HEK293 (cell line): ENCODE measurements around the gene PLAC8L1.

ENCODE experiments used
- CTCF ChIA-PET: fragments of 350-600 bp; formaldehyde crosslinking; extraction: SDS; loops from one replicate; lab custom pipeline; 2021; ENCODE audit warnings: antibody characterized with exemption; lab: Yijun Ruan, JAX
- POLR2A ChIA-PET: fragments of 300-600 bp; formaldehyde crosslinking; extraction: SDS; loops from one replicate; lab custom pipeline; 2020; ENCODE audit warnings: antibody characterized with exemption, inconsistent platforms; lab: Yijun Ruan, JAX
- H3K27ac ChIP-seq: fragments of 200-500 bp; sonication (Bioruptor generic); 2 replicates; pipeline ENCODE4 v1.5.1; 2014; ENCODE audit warnings: low read depth, low read length, control low read depth, inconsistent platforms; ENCODE audit errors: extremely low read depth
- H3K36me3 ChIP-seq, 2 experiments: fragments of 200-500 bp in 1 of 2; sonication (Bioruptor generic) in 1 of 2; 1 replicate in 1 of 2; 2 replicates in 1 of 2; pipeline ENCODE4 v1.5.1; 2014 to 2017; ENCODE audit warnings: inconsistent platforms in 2 of 2, low read length in 2 of 2; ENCODE audit not compliant: control insufficient read depth in 2 of 2, insufficient read depth in 1 of 2
- H3K4me1 ChIP-seq: fragments of 200-500 bp; sonication (Bioruptor generic); 2 replicates; pipeline ENCODE4 v1.5.1; 2014; ENCODE audit warnings: mild to moderate bottlenecking, low read length, inconsistent platforms; ENCODE audit not compliant: control insufficient read depth, insufficient read depth
- H3K4me3 ChIP-seq: 2 replicates; pipeline ENCODE4 v1.5.1; 2011; ENCODE audit warnings: low read depth, mild to moderate bottlenecking, control low read depth, low read length, moderate library complexity
- H3K9me3 ChIP-seq: fragments of 200-500 bp; sonication (Bioruptor generic); 2 replicates; pipeline ENCODE4 v1.5.1; 2014; ENCODE audit warnings: low read depth, low read length, inconsistent platforms; ENCODE audit not compliant: control insufficient read depth, insufficient read depth
- BCL11A ChIP-seq: fragments of 450-650 bp; formaldehyde crosslinking; IDR thresholded peaks from 2 replicates; pipeline ENCODE4 v1.5.1; 2016; ENCODE audit warnings: low read depth, missing biosample characterization, missing genetic modification characterization
- GLI2 ChIP-seq: fragments of 450-650 bp; formaldehyde crosslinking; IDR thresholded peaks from 2 replicates; pipeline ENCODE4; 2017; ENCODE audit warnings: missing biosample characterization, missing genetic modification characterization, low read depth, borderline replicate concordance
- GLI4 ChIP-seq: fragments of 450-650 bp; formaldehyde crosslinking; IDR thresholded peaks from 2 replicates; pipeline ENCODE4 v1.5.1; 2016; ENCODE audit warnings: missing biosample characterization, missing genetic modification characterization
- IKZF3 ChIP-seq: fragments of 450-650 bp; IDR thresholded peaks from 2 replicates; pipeline ENCODE4 v1.5.0; 2018; ENCODE audit warnings: missing biosample characterization, mild to moderate bottlenecking, missing genetic modification characterization, moderate library complexity
- MZF1 ChIP-seq: fragments of 450-650 bp; formaldehyde crosslinking; IDR thresholded peaks from 2 replicates; pipeline ENCODE4 v1.5.1; 2017; ENCODE audit warnings: missing biosample characterization, missing genetic modification characterization, borderline replicate concordance
- TRIM28 ChIP-seq: IDR thresholded peaks from 2 replicates; pipeline ENCODE4 v1.6.1; 2011; ENCODE audit warnings: low read length, control low read depth, borderline replicate concordance
- YY2 ChIP-seq: fragments of 450-650 bp; formaldehyde crosslinking; IDR thresholded peaks from 2 replicates; pipeline ENCODE4 v1.5.1; 2016; ENCODE audit warnings: missing biosample characterization, missing genetic modification characterization
- ZBTB17 ChIP-seq: fragments of 450-650 bp; formaldehyde crosslinking; IDR thresholded peaks from 2 replicates; pipeline ENCODE4 v1.5.1; 2016; ENCODE audit warnings: missing biosample characterization, missing genetic modification characterization
- ZBTB21 ChIP-seq: fragments of 450-650 bp; formaldehyde crosslinking; IDR thresholded peaks from 2 replicates; pipeline ENCODE4 v1.5.1; 2017; ENCODE audit warnings: missing biosample characterization, missing genetic modification characterization
- ZFP69B ChIP-seq: fragments of 450-650 bp; formaldehyde crosslinking; IDR thresholded peaks from 2 replicates; pipeline ENCODE4 v1.5.1; 2016; ENCODE audit warnings: missing biosample characterization, missing genetic modification characterization
- ZNF114 ChIP-seq: fragments of 450-650 bp; formaldehyde crosslinking; IDR thresholded peaks from 2 replicates; pipeline ENCODE4 v1.5.0; 2017; ENCODE audit warnings: missing biosample characterization, missing genetic modification characterization
- ZNF274 ChIP-seq, 2 experiments: fragments of 200-500 bp in 1 of 2; fragments of 450-650 bp in 1 of 2; sonication (Bioruptor generic) in 1 of 2; formaldehyde crosslinking in 1 of 2; IDR thresholded peaks; 2 replicates each; pipeline versions ENCODE4 v1.5.1 to v1.6.1; 2014 to 2016; ENCODE audit warnings: borderline replicate concordance in 1 of 2, inconsistent platforms in 1 of 2, low read length in 1 of 2, missing biosample characterization in 1 of 2, missing genetic modification characterization in 1 of 2
- ZNF280D ChIP-seq: fragments of 450-650 bp; formaldehyde crosslinking; IDR thresholded peaks from 2 replicates; pipeline ENCODE4 v1.5.1; 2016; ENCODE audit warnings: missing biosample characterization, missing genetic modification characterization
- ZNF311 ChIP-seq: fragments of 450-650 bp; formaldehyde crosslinking; IDR thresholded peaks from 2 replicates; pipeline ENCODE4 v1.5.1; 2017; ENCODE audit warnings: missing biosample characterization, missing genetic modification characterization, borderline replicate concordance
- ZNF335 ChIP-seq: fragments of 450-650 bp; formaldehyde crosslinking; conservative IDR thresholded peaks from 2 replicates; pipeline ENCODE4 v1.5.1; 2016; ENCODE audit warnings: missing biosample characterization, missing genetic modification characterization
- ZNF404 ChIP-seq: fragments of 450-650 bp; formaldehyde crosslinking; IDR thresholded peaks from 2 replicates; pipeline ENCODE4 v1.5.1; 2017; ENCODE audit warnings: missing biosample characterization, missing genetic modification characterization
- ZNF544 ChIP-seq: fragments of 450-650 bp; formaldehyde crosslinking; IDR thresholded peaks from 2 replicates; pipeline ENCODE4 v1.5.0; 2017; ENCODE audit warnings: missing biosample characterization, missing genetic modification characterization
- ZNF549 ChIP-seq: fragments of 450-650 bp; IDR thresholded peaks from 2 replicates; pipeline ENCODE4 v1.5.1; 2018; ENCODE audit warnings: missing biosample characterization, missing genetic modification characterization, mild to moderate bottlenecking, inconsistent platforms, moderate library complexity
- ZNF610 ChIP-seq: fragments of 450-650 bp; formaldehyde crosslinking; IDR thresholded peaks from 2 replicates; pipeline ENCODE4 v1.5.1; 2016; ENCODE audit warnings: missing biosample characterization, missing genetic modification characterization, borderline replicate concordance
- ZNF670 ChIP-seq: fragments of 450-650 bp; formaldehyde crosslinking; IDR thresholded peaks from 2 replicates; pipeline ENCODE4 v1.5.1; 2016; ENCODE audit warnings: missing biosample characterization, missing genetic modification characterization, low read depth
- ZNF692 ChIP-seq: fragments of 450-650 bp; formaldehyde crosslinking; IDR thresholded peaks from 2 replicates; pipeline ENCODE4 v1.5.1; 2016; ENCODE audit warnings: missing biosample characterization, missing genetic modification characterization

The PLAC8L1 gene

GRCh38 chr5:146081556-146081955 lies 23.8 kb downstream of the PLAC8L1 start:
- CTCF ChIA-PET: interaction anchor here (0.5 to 0.7 kb wide), 3 partner anchors 18 to 345 kb away, joined by 4 read pairs; no protein-coding TSS in a partner anchor
- no peaks in the 10 kb centered on the region for H3K4me1 ChIP-seq
- H3K36me3 ChIP-seq: no peaks in the 10 kb centered on the region
- no peak for TF ChIP-seq ZNF692 (tag by site-specific recombination)
- no peak for TF ChIP-seq ZBTB21 (tag by site-specific recombination)
- no peak for TF ChIP-seq ZFP69B (tag by site-specific recombination)
- H3K4me3 ChIP-seq: no peak overlapping the region
- H3K9me3 ChIP-seq: no peaks in the 10 kb centered on the region
- POLR2A ChIA-PET: no interaction called here
- no peak overlapping the region for H3K27ac ChIP-seq

GRCh38 chr5:146079695-146080373 lies 25.5 kb downstream of the PLAC8L1 start:
- TF ChIP-seq ZBTB17 (tag by site-specific recombination) (0 out of 2 replicates have a peak, but pooled peaks have one; percentile 20), TRIM28 (no peak)
- Histone ChIP-seq H3K9me3 (no peaks in the 10 kb centered on the region), H3K27ac (no peak overlapping the region), H3K4me1 (no peaks in the 10 kb centered on the region), H3K4me3 (no peak overlapping the region), H3K36me3 (no peaks in the 10 kb centered on the region)
- ChIA-PET CTCF (interaction anchor here (0.6 to 0.7 kb wide), 2 partner anchors 14 to 1887 kb away, joined by 3 read pairs; no protein-coding TSS in a partner anchor), POLR2A (no interaction called here)

GRCh38 chr5:146078566-146078965 lies 26.8 kb downstream of the PLAC8L1 start:
- no peak for TF ChIP-seq GLI4
- no peak for TF ChIP-seq MZF1 (tag by site-specific recombination)
- TF ChIP-seq ZNF670 (tag by site-specific recombination): no peak
- no peak for TF ChIP-seq ZNF549 (tag by site-specific recombination)
- no peak for TF ChIP-seq ZNF114
- TF ChIP-seq YY2 (tag by site-specific recombination): no peak
- no peak for TF ChIP-seq ZNF544 (tag by site-specific recombination)
- TF ChIP-seq ZNF274 (IDR thresholded peaks at IDR 0.05; ENCODE audit: low read length): no peak
- no peak for TF ChIP-seq ZNF274 (tag by site-specific recombination; IDR thresholded peaks at IDR 0.05; ENCODE audit: borderline replicate concordance)
- TF ChIP-seq BCL11A (tag by site-specific recombination): no peak
- no peak for TF ChIP-seq GLI2 (tag by site-specific recombination)
- H3K36me3 ChIP-seq: no peaks in the 10 kb centered on the region
- no peaks in the 10 kb centered on the region for H3K9me3 ChIP-seq
- CTCF ChIA-PET: no interaction called here
- no peak overlapping the region for H3K27ac ChIP-seq
- no peaks in the 10 kb centered on the region for H3K4me1 ChIP-seq
- H3K4me3 ChIP-seq: no peak overlapping the region
- POLR2A ChIA-PET: no interaction called here

GRCh38 chr5:146076455-146076854 lies 28.9 kb downstream of the PLAC8L1 start:
- no peak overlapping the region for H3K27ac ChIP-seq
- H3K4me1 ChIP-seq: no peaks in the 10 kb centered on the region
- CTCF ChIA-PET: no interaction called here
- H3K4me3 ChIP-seq: no peak overlapping the region
- H3K9me3 ChIP-seq: no peaks in the 10 kb centered on the region
- POLR2A ChIA-PET: no interaction called here
- TF ChIP-seq ZNF335 (tag by site-specific recombination) (no peak), IKZF3 (tag by site-specific recombination) (no peak), ZNF280D (tag by site-specific recombination) (no peak), ZNF311 (tag by site-specific recombination) (no peak), ZNF404 (tag by site-specific recombination) (no peak), ZNF610 (tag by site-specific recombination) (no peak), ZNF670 (tag by site-specific recombination) (no peak)
- no peaks in the 10 kb centered on the region for H3K36me3 ChIP-seq
